OCI-LY1 (cell line): ENCODE measurements around the gene SLC2A13.

Source experiments
- H2AFZ ChIP-seq: fragments of 200-600 bp; sonication (generic), shearing (Covaris generic); 2 replicates; pipeline ENCODE4 v1.6.0; 2014; ENCODE audit warnings: antibody characterized with exemption, mild to moderate bottlenecking, low read length
- H3F3A ChIP-seq: fragments of 200-600 bp; sonication (generic), shearing (Covaris generic); 2 replicates; pipeline ENCODE4 v1.6.0; 2014; ENCODE audit warnings: mild to moderate bottlenecking, antibody characterized with exemption, low read length, moderate library complexity; ENCODE audit not compliant: insufficient read depth
- H3K27ac ChIP-seq: fragments of 200-600 bp; sonication (generic); 2 replicates; pipeline ENCODE4 v1.5.1; 2014; ENCODE audit warnings: low read length, mixed run types, mild to moderate bottlenecking, low read depth; ENCODE audit not compliant: poor library complexity, severe bottlenecking
- H3K27me3 ChIP-seq: fragments of 200-600 bp; sonication (generic); 2 replicates; pipeline ENCODE4 v1.6.0; 2014; ENCODE audit warnings: antibody characterized with exemption, mild to moderate bottlenecking, low read length, moderate library complexity; ENCODE audit not compliant: insufficient read depth
- H3K36me3 ChIP-seq: fragments of 200-600 bp; sonication (generic); 2 replicates; pipeline ENCODE4 v1.6.1; 2014; ENCODE audit warnings: mild to moderate bottlenecking, antibody characterized with exemption, low read length, moderate library complexity, mixed read lengths; ENCODE audit not compliant: insufficient read depth
- H3K4me1 ChIP-seq: fragments of 200-600 bp; sonication (generic); 2 replicates; pipeline ENCODE4 v1.5.1; 2014; ENCODE audit warnings: mild to moderate bottlenecking, low read length, moderate library complexity; ENCODE audit not compliant: insufficient read depth, severe bottlenecking
- H3K4me2 ChIP-seq: fragments of 200-600 bp; sonication (generic), shearing (Covaris generic); 2 replicates; pipeline ENCODE4 v1.6.1; 2014; ENCODE audit warnings: low read length
- H3K4me3 ChIP-seq: fragments of 200-600 bp; sonication (generic); 2 replicates; pipeline ENCODE4 v1.5.1; 2014; ENCODE audit warnings: low read length, low read depth, mild to moderate bottlenecking, mixed read lengths; ENCODE audit not compliant: poor library complexity, severe bottlenecking
- H3K79me2 ChIP-seq: fragments of 200-600 bp; shearing (Covaris generic); 2 replicates; pipeline ENCODE4 v1.6.1; 2016; ENCODE audit warnings: mixed run types, low read length, mixed read lengths; ENCODE audit not compliant: insufficient read depth
- H3K9ac ChIP-seq: fragments of 200-600 bp; sonication (generic), shearing (Covaris generic); 2 replicates; pipeline ENCODE4 v1.6.1; 2014; ENCODE audit warnings: mild to moderate bottlenecking, low read length, mixed read lengths
- H3K9me2 ChIP-seq: fragments of 200-600 bp; sonication (generic), shearing (Covaris generic); 2 replicates; pipeline ENCODE4 v1.6.1; 2014; ENCODE audit warnings: low read depth, mild to moderate bottlenecking, low read length, mixed read lengths
- H3K9me3 ChIP-seq: fragments of 200-600 bp; shearing (Covaris generic); 2 replicates; pipeline ENCODE4 v1.6.1; 2014; ENCODE audit warnings: low read length, mixed read lengths
- H4K20me1 ChIP-seq: fragments of 200-600 bp; sonication (generic), shearing (Covaris generic); 2 replicates; pipeline ENCODE4 v1.6.0; 2016; ENCODE audit warnings: mild to moderate bottlenecking, low read length; ENCODE audit not compliant: insufficient read depth
- CTCF ChIP-seq: fragments of 200-600 bp; sonication (generic), shearing (Covaris generic); IDR thresholded peaks from 2 replicates; pipeline ENCODE4 v1.5.1; 2017; ENCODE audit warnings: mild to moderate bottlenecking, antibody characterized with exemption, low read length, moderate library complexity, mixed read lengths
- EZH2 ChIP-seq: fragments of 200-600 bp; sonication (generic), shearing (Covaris generic); IDR thresholded peaks from 2 replicates; pipeline ENCODE4 v1.8.0; 2017; ENCODE audit warnings: borderline replicate concordance, mixed run types, mild to moderate bottlenecking, antibody characterized with exemption, low read length, moderate library complexity, mixed read lengths

Gene SLC2A13

GRCh38 chr12:40068416-40068815 lies 37.5 kb downstream of the SLC2A13 start:
- TF ChIP-seq CTCF, result no peak
- TF ChIP-seq EZH2, result no peak
- Histone ChIP-seq H3K79me2 (no peaks in the 10 kb centered on the region), H3K36me3 (no peaks in the 10 kb centered on the region), H4K20me1 (no peaks in the 10 kb centered on the region), H3F3A (no peaks in the 10 kb centered on the region), H2AFZ (no peak overlapping the region), H3K4me3 (no peak overlapping the region), H3K4me1 (no peaks in the 10 kb centered on the region), H3K9ac (no peak overlapping the region), H3K9me3 (no peaks in the 10 kb centered on the region), H3K9me2 (no peaks in the 10 kb centered on the region), H3K27me3 (no peaks in the 10 kb centered on the region), H3K27ac (no peak overlapping the region), H3K4me2 (no peak overlapping the region)

DNA sequence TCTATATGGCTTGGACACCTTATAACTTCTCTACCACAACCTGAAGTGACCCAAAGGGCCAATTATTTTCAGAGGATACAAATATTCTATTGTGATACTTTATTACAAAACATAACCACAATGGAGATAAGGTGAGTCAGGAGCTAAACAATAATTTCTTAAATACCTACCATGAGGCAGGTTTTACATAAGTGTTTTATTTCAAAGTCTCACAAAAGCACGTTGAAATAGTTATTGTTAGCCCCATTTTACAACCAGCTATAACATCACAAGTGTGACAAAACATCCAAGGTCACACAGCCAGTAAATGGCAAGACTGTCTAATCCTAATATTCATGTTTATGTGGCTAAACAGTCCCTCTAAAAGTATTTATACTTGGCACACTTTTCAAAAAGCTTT lies 40.2 kb downstream of the SLC2A13 start:
- H3K9ac ChIP-seq, result no peak overlapping the region
- H3K27ac ChIP-seq, result no peak overlapping the region
- H3F3A ChIP-seq, result no peaks in the 10 kb centered on the region
- no peaks in the 10 kb centered on the region for H3K9me3 ChIP-seq
- H3K9me2 ChIP-seq, result no peaks in the 10 kb centered on the region
- no peak overlapping the region for H2AFZ ChIP-seq
- TF ChIP-seq CTCF (no peak), EZH2 (no peak)
- no peak overlapping the region for H3K4me2 ChIP-seq
- H3K4me1 ChIP-seq, result no peaks in the 10 kb centered on the region
- no peaks in the 10 kb centered on the region for H3K36me3 ChIP-seq
- no peak overlapping the region for H3K4me3 ChIP-seq
- H3K79me2 ChIP-seq, result no peaks in the 10 kb centered on the region
- H3K27me3 ChIP-seq, result no peaks in the 10 kb centered on the region
- H4K20me1 ChIP-seq, result no peaks in the 10 kb centered on the region

DNA sequence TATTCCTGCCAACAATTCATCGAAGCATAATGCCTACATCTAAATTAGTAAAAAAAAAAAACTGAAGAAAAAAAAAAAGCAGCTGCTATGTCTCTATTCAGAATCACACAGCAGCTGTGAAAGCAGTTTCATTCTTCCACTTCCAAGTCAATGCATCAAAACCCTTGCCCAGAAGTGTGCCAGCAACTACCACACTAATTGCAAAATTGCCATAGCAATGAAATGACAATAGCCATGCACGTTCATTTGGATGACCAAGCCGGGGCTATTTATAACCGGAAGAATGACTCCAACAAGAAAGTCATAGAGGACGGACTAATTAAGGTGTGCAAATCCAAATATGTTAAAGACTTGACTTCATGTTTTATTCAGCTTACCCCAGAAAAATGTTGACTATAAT lies 42.5 kb downstream of the SLC2A13 start:
- no peak overlapping the region for H3K9ac ChIP-seq
- no peak overlapping the region for H3K27ac ChIP-seq
- H2AFZ ChIP-seq, result no peak overlapping the region
- H3K9me2 ChIP-seq, result no peaks in the 10 kb centered on the region
- no peaks in the 10 kb centered on the region for H3K9me3 ChIP-seq
- H3K4me1 ChIP-seq, result no peaks in the 10 kb centered on the region
- H3K36me3 ChIP-seq, result no peaks in the 10 kb centered on the region
- H3K4me2 ChIP-seq, result no peak overlapping the region
- H3F3A ChIP-seq, result no peaks in the 10 kb centered on the region
- H3K4me3 ChIP-seq, result no peak overlapping the region
- no peaks in the 10 kb centered on the region for H3K79me2 ChIP-seq
- TF ChIP-seq EZH2 (no peak), CTCF (no peak)
- H4K20me1 ChIP-seq, result no peaks in the 10 kb centered on the region
- no peaks in the 10 kb centered on the region for H3K27me3 ChIP-seq
